Measurements from ENCODE around the gene ANKS1B. TPM values are rescaled to one million over a fixed set of nuclear protein-coding genes. Genes with fewer than 3 reads are reported as not detected.
"Not testable (repeated sequence)": the region's sequence is repeated elsewhere in the genome, so short reads cannot be mapped to it uniquely, and the experiment has no call there.

Gene ANKS1B
- total RNA-seq, 1 experiment from 2014 or later: 4.1 TPM

DNA sequence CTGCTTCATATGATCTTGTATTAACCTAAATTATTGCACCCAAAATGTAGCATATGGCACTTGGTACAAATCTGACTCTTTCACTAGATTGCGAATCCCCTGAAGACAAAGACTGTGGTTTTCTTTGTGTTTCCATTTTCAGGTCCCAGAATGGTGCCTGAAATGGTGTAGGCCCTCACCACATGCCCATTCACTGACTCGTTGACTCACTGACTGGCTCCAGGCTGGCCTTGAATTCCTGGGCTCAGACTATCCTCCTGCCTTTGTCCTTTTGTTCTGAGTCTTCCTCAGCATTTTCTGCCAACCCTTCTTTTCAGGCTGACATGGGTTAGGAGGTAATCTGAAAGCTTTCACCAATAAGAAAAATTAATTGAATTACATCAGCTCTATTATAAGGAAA is 705.8 kb downstream of the ANKS1B start:
- no peak for DNase-seq (ENCODE audit: low read depth)

- peak; percentile 5 for DNase-seq (ENCODE audit: low read depth)
Observed at GRCh38 chr12:99277591-99278379, 707.0 kb downstream of the ANKS1B start.

DNA sequence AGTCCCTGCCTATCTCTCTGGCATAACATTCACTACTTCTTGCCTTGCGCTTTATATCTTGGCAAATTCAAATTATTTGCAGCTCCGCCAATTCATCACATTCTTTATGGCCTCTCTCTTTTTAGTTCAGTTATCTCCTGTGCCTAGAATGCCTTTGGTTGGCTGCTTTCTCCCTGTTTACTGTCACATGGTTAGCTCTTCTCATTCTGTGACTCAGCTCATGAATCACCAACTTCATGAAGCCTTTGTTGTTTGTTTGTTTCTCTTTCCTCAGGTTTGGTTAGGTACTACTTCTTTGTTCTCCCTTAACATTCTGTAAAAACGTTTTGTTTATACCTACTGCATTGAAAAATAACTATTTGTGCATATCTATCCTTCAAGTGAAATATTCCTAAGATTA is 713.7 kb downstream of the ANKS1B start:
- DNase-seq (ENCODE audit: low read depth): peak; percentile 56

- no peak for DNase-seq (ENCODE audit: low read depth)
Observed at GRCh38 chr12:99267038-99267437, 717.7 kb downstream of the ANKS1B start.

GRCh38 chr12:99265648-99266047 is 719.1 kb downstream of the ANKS1B start:
- DNase-seq (ENCODE audit: low read depth): no peak

GRCh38 chr12:99261256-99261655 is 723.5 kb downstream of the ANKS1B start:
- DNase-seq (ENCODE audit: low read depth): peak; percentile 10

GRCh38 chr12:99260456-99260996 is 724.2 kb downstream of the ANKS1B start:
- DNase-seq (ENCODE audit: low read depth): no peak

- no peak for DNase-seq (ENCODE audit: low read depth)
Observed at GRCh38 chr12:99259040-99259934, 725.4 kb downstream of the ANKS1B start.

DNA sequence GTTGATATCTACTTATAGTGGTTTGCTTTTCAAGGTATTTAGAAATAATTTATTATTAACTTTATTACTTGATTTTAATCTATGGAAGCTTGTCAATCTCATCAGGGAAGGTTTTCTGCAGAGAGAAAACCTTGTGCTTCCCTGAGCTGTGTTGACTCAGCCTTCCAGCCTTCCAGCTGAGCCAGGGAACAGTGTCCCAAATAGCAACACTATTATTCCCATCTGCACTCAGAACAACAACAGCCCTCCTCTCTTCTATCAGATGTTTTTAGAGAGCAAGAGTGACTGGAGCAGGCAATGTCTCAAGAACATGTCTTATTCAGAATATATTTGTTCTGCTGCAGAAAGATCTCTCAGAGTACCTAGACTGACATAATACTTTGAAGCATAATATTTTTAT is 727.1 kb downstream of the ANKS1B start:
- DNase-seq (ENCODE audit: low read depth): no peak

- peak; percentile 10 for DNase-seq (ENCODE audit: low read depth)
Observed at GRCh38 chr12:99253068-99253467, 731.7 kb downstream of the ANKS1B start.

DNA sequence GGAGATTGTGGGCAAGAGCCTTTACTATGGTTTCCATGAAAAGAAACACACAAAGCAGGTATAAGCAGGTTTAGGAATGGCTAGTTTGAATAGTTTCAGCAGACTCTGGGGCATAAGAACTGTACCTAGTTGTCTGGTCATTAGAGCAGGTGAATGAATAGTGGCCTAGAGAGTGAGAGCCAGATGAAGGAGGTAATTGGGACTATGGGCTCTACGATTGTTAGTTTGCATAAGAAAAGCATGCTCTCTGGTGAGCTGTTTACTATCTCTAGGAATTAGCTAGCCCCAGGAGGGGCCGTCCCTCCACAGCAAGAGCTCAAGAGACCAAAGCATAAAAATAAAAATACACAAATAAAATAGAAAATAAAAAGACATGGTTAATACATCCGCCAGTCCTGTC is 734.6 kb downstream of the ANKS1B start:
- no peak for DNase-seq (ENCODE audit: low read depth)

DNA sequence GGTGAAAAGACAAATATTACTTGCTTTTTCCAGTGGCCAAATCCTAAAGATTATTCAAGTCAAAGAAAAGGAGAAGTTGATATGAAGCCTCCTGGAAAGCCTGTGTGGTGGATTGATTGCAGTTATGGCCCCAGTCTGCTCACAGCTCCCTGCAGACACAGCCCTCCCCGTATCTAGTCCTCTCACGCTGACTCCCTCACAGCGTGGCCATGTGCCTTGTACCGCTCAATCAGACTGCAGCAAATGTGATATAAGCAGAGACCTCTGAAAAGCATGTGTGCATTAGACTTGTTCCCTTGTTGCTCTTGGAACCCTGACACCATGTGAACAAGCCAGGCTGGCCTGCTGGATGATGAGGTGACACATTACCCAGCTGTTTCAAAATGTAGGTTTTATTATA is 735.2 kb downstream of the ANKS1B start:
- no peak for DNase-seq (ENCODE audit: low read depth)

DNA sequence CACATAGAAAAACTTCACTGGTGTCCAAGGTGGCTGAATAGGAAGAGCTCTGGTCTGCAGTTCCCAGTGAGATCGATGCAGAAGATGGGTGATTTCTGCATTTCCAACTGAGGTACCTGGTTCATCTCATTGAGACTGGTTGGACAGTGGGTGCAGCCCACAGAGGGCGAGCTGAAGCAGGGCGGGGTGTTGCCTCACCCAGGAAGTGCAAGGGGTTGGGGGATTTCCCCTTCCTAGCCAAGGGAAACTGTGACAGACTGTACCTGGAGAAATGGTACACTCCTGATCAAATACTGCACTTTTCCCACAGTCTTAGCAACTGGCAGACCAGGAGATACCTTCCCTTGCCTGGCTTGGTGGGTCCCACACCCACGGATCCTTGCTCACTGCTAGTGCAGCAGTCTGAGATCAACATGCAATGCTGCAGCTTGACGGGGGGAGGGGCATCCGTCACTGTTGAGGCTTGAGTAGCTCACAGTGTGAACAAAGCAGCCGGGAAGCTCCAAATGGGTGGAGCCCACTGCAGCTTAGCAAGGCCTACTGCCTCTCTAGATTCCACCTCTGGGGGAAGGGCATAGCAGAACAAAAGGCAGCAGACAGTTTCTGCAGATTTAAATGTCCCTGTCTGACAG is 746.7 kb downstream of the ANKS1B start:
- DNase-seq (ENCODE audit: low read depth): not testable (repeated sequence)

DNA sequence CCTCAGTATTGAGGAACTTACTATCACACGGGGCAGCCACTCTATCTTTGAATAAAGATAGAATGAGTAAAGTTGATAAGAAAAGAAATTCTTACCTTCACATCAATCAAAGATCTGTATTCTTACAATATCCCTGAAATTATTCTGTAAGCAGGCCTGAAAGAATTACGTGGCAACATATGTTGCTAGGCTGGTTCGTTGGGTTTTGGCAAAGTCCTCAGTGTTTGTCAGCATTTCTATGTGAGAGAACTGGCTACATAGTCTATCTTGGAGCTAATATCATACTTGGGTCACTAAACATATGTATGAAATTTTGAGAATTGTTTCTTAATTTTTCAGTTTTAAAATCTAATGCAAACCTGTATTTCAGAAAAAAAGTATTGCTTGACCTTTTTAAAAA is 749.4 kb downstream of the ANKS1B start:
- no peak for DNase-seq (ENCODE audit: low read depth)

- DNase-seq (ENCODE audit: low read depth): no peak
Observed at GRCh38 chr12:99234702-99235101, 750.0 kb downstream of the ANKS1B start.

DNA sequence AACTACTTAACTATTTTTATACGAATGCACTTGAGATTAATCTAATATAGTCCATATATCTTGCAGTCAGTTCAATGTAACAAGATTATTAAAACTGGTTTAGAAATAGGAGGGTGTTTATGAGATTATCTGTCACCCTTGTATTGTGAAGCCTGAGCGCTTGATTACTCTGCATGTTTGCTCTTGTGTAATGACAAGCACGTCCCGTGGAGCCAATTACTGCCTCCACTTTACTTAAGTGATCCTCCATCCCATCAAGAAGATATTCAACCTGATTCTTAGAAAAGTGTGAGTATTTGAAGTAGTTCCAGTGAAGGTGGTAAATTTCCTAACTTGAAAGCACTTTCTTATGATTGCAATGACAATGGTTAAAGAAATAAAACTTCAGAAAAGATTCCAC is 752.4 kb downstream of the ANKS1B start:
- DNase-seq (ENCODE audit: low read depth): no peak

DNA sequence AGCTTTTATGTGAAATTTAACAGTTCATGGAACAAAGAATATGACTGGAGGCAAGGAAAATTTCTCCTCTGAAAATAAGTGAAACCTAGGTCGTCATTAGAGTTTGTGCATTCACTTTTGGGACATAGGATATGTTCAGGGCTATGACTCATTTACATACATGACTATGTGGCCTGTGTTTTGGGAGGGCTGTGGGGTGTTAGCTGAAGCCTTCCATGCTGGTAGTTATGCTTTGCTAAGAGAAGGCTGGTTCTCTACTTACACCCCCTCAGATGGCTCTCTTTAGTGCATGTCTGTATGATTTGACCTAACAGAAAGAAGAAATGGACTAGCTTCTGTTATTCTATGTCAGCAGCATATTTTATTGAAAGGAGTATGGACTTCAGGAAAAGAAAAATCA is 753.7 kb downstream of the ANKS1B start:
- no peak for DNase-seq (ENCODE audit: low read depth)

DNA sequence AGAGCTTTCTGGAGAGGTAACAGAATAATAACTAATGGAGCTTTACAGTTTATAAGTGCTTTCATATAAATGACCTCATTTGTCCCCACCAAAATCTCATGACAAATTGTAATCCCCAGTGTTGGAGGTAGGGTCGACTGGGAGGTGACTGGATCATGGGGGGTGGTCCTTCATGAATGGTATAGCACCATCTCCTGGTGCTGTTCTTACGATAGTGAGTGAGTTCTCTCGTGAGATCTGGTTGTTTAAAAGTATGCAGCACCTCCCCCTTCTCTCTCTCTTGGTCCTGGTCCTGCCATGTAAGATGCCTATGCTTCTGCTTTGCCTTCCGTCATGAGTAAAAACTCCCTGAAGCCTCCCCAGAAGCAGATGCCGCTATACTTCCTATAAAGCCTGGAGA is 760.5 kb downstream of the ANKS1B start:
- no peak for DNase-seq (ENCODE audit: low read depth)

GRCh38 chr12:99223579-99223978 is 761.2 kb downstream of the ANKS1B start:
- peak; percentile 2 for DNase-seq (ENCODE audit: low read depth)

- DNase-seq (ENCODE audit: low read depth): no peak
Observed at GRCh38 chr12:99213047-99213446, 771.7 kb downstream of the ANKS1B start.

DNA sequence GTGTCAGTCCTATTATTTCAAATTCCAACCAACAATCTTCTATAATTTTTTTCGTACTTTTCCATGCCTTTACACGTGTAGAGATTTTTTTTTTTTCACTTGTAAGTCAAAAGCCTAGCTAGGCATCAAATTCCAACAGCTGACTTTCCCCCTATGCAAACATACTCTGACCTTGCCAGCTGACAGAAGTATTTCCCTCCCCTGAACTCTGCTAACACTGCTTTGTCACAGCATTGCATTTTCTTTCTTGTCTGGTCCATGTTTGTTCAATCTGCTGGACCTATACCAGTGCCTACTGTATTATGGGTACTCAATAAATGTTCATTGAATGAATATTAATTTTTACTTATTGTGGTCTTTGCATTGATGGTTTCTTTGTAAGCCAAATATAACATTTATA is 772.5 kb downstream of the ANKS1B start:
- no peak for DNase-seq (ENCODE audit: low read depth)

DNA sequence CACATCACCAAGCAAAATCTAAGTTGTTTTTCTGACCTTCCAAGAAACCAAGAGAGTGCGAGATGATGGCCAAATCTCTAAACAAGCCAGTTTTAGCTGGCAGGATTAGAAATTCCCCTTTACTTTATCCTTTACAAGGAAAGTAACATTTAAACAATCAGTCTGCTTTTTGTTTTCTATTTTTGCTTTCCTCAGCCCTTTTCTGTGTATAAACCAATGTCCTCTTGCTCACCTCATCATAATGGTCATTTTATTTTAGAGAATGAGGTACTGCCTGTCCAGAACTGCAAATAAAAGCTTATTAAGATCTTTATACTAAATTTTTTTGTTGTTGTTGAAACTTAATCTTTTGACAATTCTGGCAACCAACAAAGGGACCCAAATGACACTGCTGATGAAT is 779.6 kb downstream of the ANKS1B start:
- no peak for DNase-seq (ENCODE audit: low read depth)

All from M059J (cell line).